CD14-positive monocyte (primary cell): ENCODE data around the gene AMPD1. TPM values are rescaled to one million over a fixed set of nuclear protein-coding genes. Genes with fewer than 3 reads are reported as not detected.

Source experiments
- DNase-seq, 3 donors: peaks; one replicate each; pipeline ENCODE4 v3.0.0-alpha.2; 2011 to 2022
- H2AFZ ChIP-seq: 2 replicates; pipeline ENCODE4 v1.6.0; 2012; ENCODE audit warnings: mild to moderate bottlenecking, low read depth, low read length, inconsistent platforms; ENCODE audit not compliant: insufficient read depth, poor library complexity, severe bottlenecking
- H3K27ac ChIP-seq, 2 donors: 1 replicate in 1 of 2; 2 replicates in 1 of 2; pipeline ENCODE4 v1.5.1; 2012 to 2013; ENCODE audit warnings: low read length in 2 of 2, control low read depth in 1 of 2, inconsistent platforms in 1 of 2, low read depth in 1 of 2, mild to moderate bottlenecking in 1 of 2
- H3K27me3 ChIP-seq, 2 donors: one replicate each; pipeline versions ENCODE4 v1.6.0 to v1.6.1; 2011 to 2013; ENCODE audit warnings: low read length in 2 of 2; ENCODE audit not compliant: control insufficient read depth in 2 of 2, insufficient read depth in 2 of 2
- H3K36me3 ChIP-seq, 2 donors: replicated peaks in 1 of 2; 1 replicate in 1 of 2; 2 replicates in 1 of 2; pipeline versions ENCODE4 v1.5.1 to v1.6.1; 2012 to 2013; ENCODE audit warnings: low read length in 2 of 2, control low read depth in 1 of 2, inconsistent platforms in 1 of 2, mild to moderate bottlenecking in 1 of 2; ENCODE audit not compliant: insufficient read depth in 2 of 2, control insufficient read depth in 1 of 2
- H3K4me1 ChIP-seq, 2 donors: 1 replicate in 1 of 2; 2 replicates in 1 of 2; pipeline versions ENCODE4 v1.5.1 to v1.6.1; 2012 to 2013; ENCODE audit warnings: low read length in 2 of 2, control low read depth in 1 of 2, inconsistent platforms in 1 of 2, mild to moderate bottlenecking in 1 of 2, moderate library complexity in 1 of 2; ENCODE audit not compliant: insufficient read depth in 2 of 2, control insufficient read depth in 1 of 2
- H3K4me2 ChIP-seq: replicated peaks from 2 replicates; pipeline ENCODE3; 2012; ENCODE audit warnings: low read length, moderate library complexity, mild to moderate bottlenecking; ENCODE audit not compliant: poor library complexity, severe bottlenecking; ENCODE audit errors: extremely low read depth
- H3K4me3 ChIP-seq, 3 experiments: fragments of 200-600 bp in 1 of 3; sonication (generic) in 1 of 3; replicated peaks in 1 of 3; 1 replicate in 2 of 3; 2 replicates in 1 of 3; pipeline ENCODE4 v1.5.1; 2011 to 2013; ENCODE audit warnings: low read length in 3 of 3, mild to moderate bottlenecking in 3 of 3, control low read depth in 2 of 3, low read depth in 2 of 3, inconsistent platforms in 1 of 3, moderate library complexity in 1 of 3
- H3K79me2 ChIP-seq: 2 replicates; pipeline ENCODE4 v1.6.0; 2012; ENCODE audit warnings: mild to moderate bottlenecking, control low read depth, inconsistent platforms, low read length, moderate library complexity; ENCODE audit not compliant: insufficient read depth
- H3K9ac ChIP-seq: 2 replicates; pipeline ENCODE4 v1.6.0; 2017; ENCODE audit warnings: low read length, mild to moderate bottlenecking; ENCODE audit not compliant: insufficient read depth, poor library complexity, severe bottlenecking
- H3K9me3 ChIP-seq, 2 donors: replicated peaks in 1 of 2; 1 replicate in 1 of 2; 2 replicates in 1 of 2; pipeline versions ENCODE4 v1.5.1 to v1.6.1; 2012 to 2013; ENCODE audit warnings: low read length in 2 of 2, control low read depth in 1 of 2; ENCODE audit not compliant: control insufficient read depth in 1 of 2, insufficient read depth in 1 of 2
- H4K20me1 ChIP-seq: 2 replicates; pipeline ENCODE4 v1.6.0; 2012; ENCODE audit warnings: mild to moderate bottlenecking, low read length, control low read depth, moderate library complexity; ENCODE audit not compliant: insufficient read depth
- H3K27ac Mint-ChIP-seq, 7 donors: one replicate each; pipeline ENCODE4 v1.8.0; 2020; ENCODE audit warnings: mild to moderate bottlenecking in 7 of 7, mixed read lengths in 7 of 7, moderate library complexity in 6 of 7, inconsistent platforms in 2 of 7
- H3K27me3 Mint-ChIP-seq, 3 donors: one replicate each; pipeline ENCODE4 v1.8.0; 2021 to 2022; ENCODE audit warnings: low read depth in 3 of 3, mild to moderate bottlenecking in 3 of 3, mixed read lengths in 3 of 3, moderate library complexity in 3 of 3, inconsistent platforms in 1 of 3
- H3K36me3 Mint-ChIP-seq, 2 donors: one replicate each; pipeline ENCODE4 v1.8.0; 2020; ENCODE audit warnings: mixed read lengths in 2 of 2, inconsistent platforms in 1 of 2, mild to moderate bottlenecking in 1 of 2
- H3K4me1 Mint-ChIP-seq: one replicate; pipeline ENCODE4 v1.8.0; 2020; ENCODE audit warnings: mild to moderate bottlenecking, mixed read lengths
- H3K4me3 Mint-ChIP-seq, 2 donors: one replicate each; pipeline ENCODE4 v1.8.0; 2020; ENCODE audit warnings: mild to moderate bottlenecking in 2 of 2, mixed read lengths in 2 of 2, moderate library complexity in 1 of 2
- H3K9me3 Mint-ChIP-seq, 7 donors: one replicate each; pipeline ENCODE4 v1.8.0; 2020 to 2022; ENCODE audit warnings: mixed read lengths in 7 of 7, mild to moderate bottlenecking in 6 of 7, moderate library complexity in 6 of 7, inconsistent platforms in 2 of 7
- WGBS: methylation state at CpG from one replicate; pipeline ENCODE4 v1.1.5; 2013; ENCODE audit warnings: missing lambda C conversion rate; ENCODE audit not compliant: insufficient coverage; 5-methylcytosine and 5-hydroxymethylcytosine counted together
- intact Hi-C, 2 donors: fragments of 100-400 bp; cut with micrococcal nuclease; formaldehyde crosslinking; loops; one replicate each; pipeline versions ENCODE4 v1.15.0 to v1.15.1; 2023
- polyA plus RNA-seq, 3 donors: library from polyadenylated mRNA; depleted of rRNA in 1 of 3; unstranded in 2 of 3; stranded (reverse) in 1 of 3; fragments of 300-500 nt in 2 of 3; fragments of >200 nt in 1 of 3; fragmentation: Illumina TruSeq in 2 of 3; gene quantifications; 1 replicate in 2 of 3; 2 replicates in 1 of 3; pipeline ENCODE4 v1.2.3, GENCODE V29; 2012 to 2021
- TF ChIP-seq, protein P1 (sequence below): fragments of 200-600 bp; IDR thresholded peaks from one replicate; pipeline ENCODE4 v1.8.0; 2022; ENCODE audit warnings: antibody characterized with exemption, mild to moderate bottlenecking

Gene AMPD1
- polyA plus RNA-seq, 3 donors: not detected

DNA sequence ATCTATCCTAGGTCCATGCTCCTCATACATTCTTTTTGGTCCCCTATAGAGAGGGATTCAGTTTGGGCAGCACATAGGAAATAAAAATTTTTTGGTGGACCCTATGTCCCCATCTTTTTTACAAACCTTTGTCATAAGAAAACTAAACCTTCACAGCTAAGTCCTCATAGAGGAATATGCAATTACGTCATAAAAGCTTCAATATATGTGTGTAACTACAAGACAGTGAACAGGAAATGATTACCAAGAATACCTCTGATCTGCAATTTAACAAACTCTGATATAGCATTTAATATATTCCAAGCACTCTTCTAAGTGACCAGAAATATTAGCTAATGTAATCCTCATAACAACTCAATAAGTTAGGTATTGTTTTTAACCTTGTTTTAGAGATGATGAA lies 19.2 kb downstream of the AMPD1 start:
- H3K9ac ChIP-seq: no peak overlapping the region
- H3K27me3 ChIP-seq: peaks cover 4 to 6% of the 10 kb centered on the region in 2 donors
- H3K4me1 Mint-ChIP-seq: no peaks in the 10 kb centered on the region
- no peaks in the 10 kb centered on the region for H3K4me1 ChIP-seq
- H3K79me2 ChIP-seq: no peaks in the 10 kb centered on the region
- H3K36me3 Mint-ChIP-seq: no peaks in the 10 kb centered on the region
- no peaks in the 10 kb centered on the region for H3K36me3 ChIP-seq
- H3K4me2 ChIP-seq: no peak overlapping the region
- WGBS: no CpG with 5 or more reads among the region's 1 CpG
- H3K4me3 ChIP-seq: no peak overlapping the region
- TF ChIP-seq, protein P1, sequence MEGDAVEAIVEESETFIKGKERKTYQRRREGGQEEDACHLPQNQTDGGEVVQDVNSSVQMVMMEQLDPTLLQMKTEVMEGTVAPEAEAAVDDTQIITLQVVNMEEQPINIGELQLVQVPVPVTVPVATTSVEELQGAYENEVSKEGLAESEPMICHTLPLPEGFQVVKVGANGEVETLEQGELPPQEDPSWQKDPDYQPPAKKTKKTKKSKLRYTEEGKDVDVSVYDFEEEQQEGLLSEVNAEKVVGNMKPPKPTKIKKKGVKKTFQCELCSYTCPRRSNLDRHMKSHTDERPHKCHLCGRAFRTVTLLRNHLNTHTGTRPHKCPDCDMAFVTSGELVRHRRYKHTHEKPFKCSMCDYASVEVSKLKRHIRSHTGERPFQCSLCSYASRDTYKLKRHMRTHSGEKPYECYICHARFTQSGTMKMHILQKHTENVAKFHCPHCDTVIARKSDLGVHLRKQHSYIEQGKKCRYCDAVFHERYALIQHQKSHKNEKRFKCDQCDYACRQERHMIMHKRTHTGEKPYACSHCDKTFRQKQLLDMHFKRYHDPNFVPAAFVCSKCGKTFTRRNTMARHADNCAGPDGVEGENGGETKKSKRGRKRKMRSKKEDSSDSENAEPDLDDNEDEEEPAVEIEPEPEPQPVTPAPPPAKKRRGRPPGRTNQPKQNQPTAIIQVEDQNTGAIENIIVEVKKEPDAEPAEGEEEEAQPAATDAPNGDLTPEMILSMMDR: no peak
- H3K27ac ChIP-seq: no peak overlapping the region
- no peaks in the 10 kb centered on the region for H4K20me1 ChIP-seq
- H3K27ac Mint-ChIP-seq: no peak overlapping the region
- intact Hi-C loops: no loop called here
- no peak for DNase-seq
- H3K9me3 ChIP-seq: no peaks in the 10 kb centered on the region
- H2AFZ ChIP-seq: no peak overlapping the region
- H3K4me3 Mint-ChIP-seq: no peak overlapping the region
- H3K27me3 Mint-ChIP-seq: peaks cover 6 to 17% (median 17%) of the 10 kb centered on the region in 3 donors
- peaks cover 0 to 3% (median 0%) of the 10 kb centered on the region in 7 donors for H3K9me3 Mint-ChIP-seq

DNA sequence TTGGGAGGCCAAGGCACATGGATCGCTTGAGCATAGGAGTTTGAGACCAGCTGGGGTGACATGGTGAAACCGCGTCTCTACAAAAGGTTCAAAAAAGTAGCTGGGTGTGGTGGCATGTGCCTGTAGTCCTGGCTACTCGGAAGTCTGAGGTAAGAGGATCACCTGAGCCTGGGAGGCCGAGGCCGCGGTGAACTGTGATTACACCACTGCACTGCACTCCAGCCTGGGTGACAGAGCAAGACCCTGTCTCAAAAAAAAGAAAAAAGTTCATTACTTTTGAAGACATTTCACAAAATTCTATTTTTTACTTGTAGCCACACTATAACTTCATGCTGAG lies 23.4 kb downstream of the AMPD1 start:
- intact Hi-C loops: no loop called here
- no peaks in the 10 kb centered on the region for H3K9me3 ChIP-seq
- 92% methylated on average over 7 of the region's 7 CpGs for WGBS
- H3K4me1 Mint-ChIP-seq: peaks cover 13% of the 10 kb centered on the region
- no peaks in the 10 kb centered on the region for H3K79me2 ChIP-seq
- H3K9ac ChIP-seq: no peak overlapping the region
- H3K27ac ChIP-seq: no peak overlapping the region
- H3K36me3 ChIP-seq: no peaks in the 10 kb centered on the region
- no peak overlapping the region for H3K4me3 ChIP-seq
- peaks cover 10 to 14% of the 10 kb centered on the region in 2 donors for H3K4me1 ChIP-seq
- no peak overlapping the region for H2AFZ ChIP-seq
- TF ChIP-seq, protein P1: no peak
- peaks cover 0 to 2% of the 10 kb centered on the region in 2 donors for H3K36me3 Mint-ChIP-seq
- peaks cover 0 to 3% (median 0%) of the 10 kb centered on the region in 7 donors for H3K9me3 Mint-ChIP-seq
- H3K27me3 Mint-ChIP-seq: peaks cover 27 to 34% (median 27%) of the 10 kb centered on the region in 3 donors
- H4K20me1 ChIP-seq: no peaks in the 10 kb centered on the region
- DNase-seq: no peak
- H3K27me3 ChIP-seq: peaks cover 6 to 24% of the 10 kb centered on the region in 2 donors
- no peak overlapping the region for H3K4me3 Mint-ChIP-seq
- no peak overlapping the region for H3K27ac Mint-ChIP-seq
- no peak overlapping the region for H3K4me2 ChIP-seq
